NCI-H187 (cell line): ENCODE results near the gene PPP1R1B.
A peak's percentile ranks its signal among the peaks of the same experiment; 100 is the strongest.

ENCODE experiments used
- DNase-seq, 2 experiments: peaks; one replicate each; lab custom pipeline; 2025; lab: John Stamatoyannopoulos, UW

The PPP1R1B gene

DNA sequence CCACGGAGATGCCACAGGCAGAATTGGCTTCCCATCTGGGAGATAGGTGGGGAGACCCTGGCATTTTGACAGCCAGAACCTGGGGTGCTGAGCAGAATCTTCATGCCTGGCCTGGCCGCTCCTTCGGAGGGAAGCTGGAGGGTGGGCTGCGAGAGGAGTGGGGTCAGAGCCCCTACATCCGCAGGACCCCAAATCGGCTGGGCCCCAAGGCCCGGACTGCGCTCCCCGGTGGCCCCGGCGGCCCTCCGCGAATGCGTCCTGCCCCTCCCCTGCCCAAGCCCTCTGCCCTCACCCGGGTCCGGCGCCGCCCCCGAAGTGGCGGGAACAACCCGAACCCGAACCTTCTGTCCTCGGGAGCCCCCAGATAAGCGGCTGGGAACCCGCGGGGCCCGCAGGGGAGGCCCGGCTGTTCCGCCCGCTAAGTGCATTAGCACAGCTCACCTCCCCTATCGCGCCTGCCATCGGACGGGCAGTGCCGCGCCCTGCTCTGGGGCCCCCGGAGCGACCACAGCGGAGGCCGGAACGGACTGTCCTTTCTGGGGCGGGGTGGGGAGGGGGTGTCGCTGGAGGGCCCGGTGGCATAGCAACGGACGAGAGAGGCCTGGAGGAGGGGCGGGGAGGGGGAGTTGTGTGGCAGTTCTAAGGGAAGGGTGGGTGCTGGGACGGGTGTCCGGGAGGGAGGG, 40.7 kb downstream of the PPP1R1B start:
- DNase-seq, result no peak

DNA sequence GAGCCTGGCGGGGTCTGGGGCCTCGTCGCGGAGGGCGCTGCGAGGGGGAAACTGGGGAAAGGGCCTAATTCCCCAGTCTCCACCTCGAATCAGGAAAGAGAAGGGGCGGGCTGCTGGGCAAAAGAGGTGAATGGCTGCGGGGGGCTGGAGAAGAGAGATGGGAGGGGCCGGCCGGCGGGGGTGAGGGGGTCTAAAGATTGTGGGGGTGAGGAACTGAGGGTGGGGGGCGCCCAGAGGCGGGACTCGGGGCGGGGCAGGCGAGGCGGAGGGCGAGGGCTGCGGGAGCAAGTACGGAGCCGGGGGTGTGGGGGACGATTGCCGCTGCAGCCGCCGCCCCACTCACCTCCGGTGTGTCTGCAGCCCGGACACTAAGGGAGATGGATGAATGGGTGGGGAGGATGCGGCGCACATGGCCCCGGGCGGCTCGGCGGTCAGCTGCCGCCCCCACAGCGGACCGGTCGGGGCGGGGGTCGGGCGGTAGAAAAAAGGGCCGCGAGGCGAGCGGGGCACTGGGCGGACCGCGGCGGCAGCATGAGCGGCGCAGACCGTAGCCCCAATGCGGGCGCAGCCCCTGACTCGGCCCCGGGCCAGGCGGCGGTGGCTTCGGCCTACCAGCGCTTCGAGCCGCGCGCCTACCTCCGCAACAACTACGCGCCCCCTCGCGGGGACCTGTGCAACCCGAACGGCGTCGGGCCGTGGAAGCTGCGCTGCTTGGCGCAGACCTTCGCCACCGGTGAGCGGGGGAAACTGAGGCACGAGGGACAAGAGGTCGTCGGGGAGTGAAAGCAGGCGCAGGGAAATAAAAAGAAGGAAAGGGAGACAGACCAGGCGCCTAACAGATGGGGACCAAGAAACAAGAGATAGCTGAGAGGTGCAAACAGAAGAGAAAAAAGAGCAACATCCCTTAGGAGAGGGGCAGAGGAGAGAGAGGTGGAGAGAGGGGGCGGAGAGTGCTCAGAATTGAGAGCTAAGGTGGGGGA, 41.5 kb downstream of the PPP1R1B start, which contains the start of gene PNMT:
Gene PNMT, plus strand, starts transcription at position 509 of the 980 bp plus-strand sequence. Its CDS starts 23 bp downstream, at position 532.
- peak; percentile 9 to 17 for DNase-seq

DNA sequence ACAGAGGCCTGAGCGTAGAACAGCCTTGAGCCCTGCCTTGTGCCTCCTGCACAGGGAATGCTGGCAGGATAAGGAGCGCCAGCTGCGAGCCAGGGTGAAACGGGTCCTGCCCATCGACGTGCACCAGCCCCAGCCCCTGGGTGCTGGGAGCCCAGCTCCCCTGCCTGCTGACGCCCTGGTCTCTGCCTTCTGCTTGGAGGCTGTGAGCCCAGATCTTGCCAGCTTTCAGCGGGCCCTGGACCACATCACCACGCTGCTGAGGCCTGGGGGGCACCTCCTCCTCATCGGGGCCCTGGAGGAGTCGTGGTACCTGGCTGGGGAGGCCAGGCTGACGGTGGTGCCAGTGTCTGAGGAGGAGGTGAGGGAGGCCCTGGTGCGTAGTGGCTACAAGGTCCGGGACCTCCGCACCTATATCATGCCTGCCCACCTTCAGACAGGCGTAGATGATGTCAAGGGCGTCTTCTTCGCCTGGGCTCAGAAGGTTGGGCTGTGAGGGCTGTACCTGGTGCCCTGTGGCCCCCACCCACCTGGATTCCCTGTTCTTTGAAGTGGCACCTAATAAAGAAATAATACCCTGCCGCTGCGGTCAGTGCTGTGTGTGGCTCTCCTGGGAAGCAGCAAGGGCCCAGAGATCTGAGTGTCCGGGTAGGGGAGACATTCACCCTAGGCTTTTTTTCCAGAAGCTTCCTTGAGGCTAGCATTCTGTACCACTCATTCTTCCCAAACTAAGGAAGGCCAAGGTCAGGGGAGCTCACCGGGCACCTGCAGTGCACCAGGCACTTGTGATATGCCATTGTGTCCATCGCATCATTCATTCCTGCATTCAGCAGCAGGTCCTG, 43.4 kb downstream of the PPP1R1B start:
- no peak for DNase-seq

DNA sequence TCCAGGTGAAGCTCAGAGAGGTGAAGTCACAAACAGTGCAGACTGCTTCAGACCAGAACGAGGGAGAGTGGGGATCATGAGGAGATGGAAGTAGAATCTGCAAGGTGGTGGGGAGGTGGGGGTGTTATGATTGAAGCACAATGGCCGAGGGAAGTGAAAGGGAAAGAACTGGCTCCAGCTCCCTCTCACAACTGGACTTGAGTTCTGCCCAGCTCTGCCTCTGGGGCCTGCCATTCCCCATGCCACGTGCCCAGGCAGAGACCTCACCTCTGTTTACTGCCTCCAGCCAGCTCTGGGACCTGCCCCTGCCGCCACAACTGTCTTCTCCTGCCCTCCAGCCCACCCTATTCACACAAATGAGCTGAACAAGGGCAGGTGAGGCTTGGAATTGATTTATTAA, 44.0 kb downstream of the PPP1R1B start:
- DNase-seq, result no peak

DNA sequence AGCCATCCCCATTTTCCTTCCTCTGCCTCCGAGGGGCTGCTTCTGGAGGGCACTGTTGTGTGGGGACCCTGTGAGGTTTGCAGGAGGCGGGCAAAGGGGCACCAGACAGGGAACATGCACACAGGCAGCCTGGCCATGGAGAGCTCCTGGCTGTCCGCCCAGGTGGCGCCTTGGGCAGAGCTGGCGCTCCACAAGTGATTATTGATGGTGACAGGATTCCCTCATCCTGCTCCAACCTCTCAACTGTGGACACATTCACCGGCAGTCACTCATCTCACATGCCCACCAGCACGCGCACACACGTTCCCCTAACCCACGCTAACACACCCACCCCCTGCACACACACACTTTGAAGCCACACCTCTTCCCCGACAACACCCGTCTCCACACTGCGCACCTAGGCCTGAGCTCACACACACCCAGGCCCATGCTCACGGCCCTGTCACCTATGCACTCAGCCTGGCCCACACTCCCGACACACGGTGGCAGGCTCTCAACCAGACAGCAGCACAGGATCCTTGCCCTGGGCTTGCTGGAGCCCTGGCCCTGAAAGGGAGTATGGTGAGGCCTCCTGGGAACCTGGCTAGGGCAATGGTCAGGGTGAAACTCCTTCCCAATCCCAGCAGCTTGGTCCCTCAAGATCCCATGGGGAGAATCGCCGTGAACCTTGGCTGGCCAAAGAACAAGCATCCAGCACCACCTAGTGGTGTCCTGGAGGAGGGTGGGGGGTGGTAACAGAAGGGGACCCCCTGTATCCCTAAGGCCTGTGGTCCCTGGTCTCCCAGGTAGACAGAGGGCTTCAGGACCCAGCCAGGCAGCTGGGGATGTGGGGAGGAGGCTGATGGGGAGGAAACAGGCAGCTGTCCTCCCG, 45.1 kb downstream of the PPP1R1B start:
- no peak for DNase-seq

DNA sequence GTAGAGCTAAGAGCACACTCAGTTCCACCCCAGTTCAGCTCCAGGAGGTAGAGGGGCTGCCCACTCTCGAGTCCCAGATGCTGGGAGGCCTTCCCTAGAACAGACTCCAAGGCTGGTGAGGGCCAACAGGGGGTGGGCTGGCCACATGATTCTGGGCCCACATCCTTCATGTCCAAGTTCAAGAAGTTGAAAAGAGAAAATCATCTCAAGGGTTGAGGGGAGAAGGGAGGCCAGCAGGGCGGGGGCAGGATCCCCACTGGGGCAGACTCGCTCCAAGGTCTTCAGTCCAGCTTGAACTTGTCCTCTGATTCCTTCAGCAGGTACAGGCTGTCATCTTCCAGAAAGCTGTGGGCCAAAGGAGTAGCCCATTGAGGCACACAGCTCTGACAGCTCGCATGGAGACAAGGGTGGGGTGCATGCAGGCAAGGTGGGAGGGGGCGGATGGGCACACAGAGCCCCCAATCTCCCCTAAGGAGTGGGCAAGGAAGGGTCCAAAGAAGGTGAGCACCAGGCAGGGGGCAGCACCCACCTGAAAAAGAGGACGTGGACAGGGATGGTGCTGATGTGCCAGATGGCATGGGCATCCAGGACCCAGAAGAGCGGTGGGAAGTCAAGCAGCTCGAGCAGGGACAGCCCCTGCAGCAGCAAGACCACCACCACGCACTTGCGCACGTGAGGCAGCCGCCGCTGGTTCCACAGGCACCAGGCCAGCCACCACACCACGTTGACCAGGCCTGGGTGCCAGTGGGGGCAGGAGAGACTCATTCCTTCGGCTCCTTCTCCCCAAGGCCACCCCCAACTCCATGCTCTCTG, 46.0 kb downstream of the PPP1R1B start:
- no peak for DNase-seq

DNA sequence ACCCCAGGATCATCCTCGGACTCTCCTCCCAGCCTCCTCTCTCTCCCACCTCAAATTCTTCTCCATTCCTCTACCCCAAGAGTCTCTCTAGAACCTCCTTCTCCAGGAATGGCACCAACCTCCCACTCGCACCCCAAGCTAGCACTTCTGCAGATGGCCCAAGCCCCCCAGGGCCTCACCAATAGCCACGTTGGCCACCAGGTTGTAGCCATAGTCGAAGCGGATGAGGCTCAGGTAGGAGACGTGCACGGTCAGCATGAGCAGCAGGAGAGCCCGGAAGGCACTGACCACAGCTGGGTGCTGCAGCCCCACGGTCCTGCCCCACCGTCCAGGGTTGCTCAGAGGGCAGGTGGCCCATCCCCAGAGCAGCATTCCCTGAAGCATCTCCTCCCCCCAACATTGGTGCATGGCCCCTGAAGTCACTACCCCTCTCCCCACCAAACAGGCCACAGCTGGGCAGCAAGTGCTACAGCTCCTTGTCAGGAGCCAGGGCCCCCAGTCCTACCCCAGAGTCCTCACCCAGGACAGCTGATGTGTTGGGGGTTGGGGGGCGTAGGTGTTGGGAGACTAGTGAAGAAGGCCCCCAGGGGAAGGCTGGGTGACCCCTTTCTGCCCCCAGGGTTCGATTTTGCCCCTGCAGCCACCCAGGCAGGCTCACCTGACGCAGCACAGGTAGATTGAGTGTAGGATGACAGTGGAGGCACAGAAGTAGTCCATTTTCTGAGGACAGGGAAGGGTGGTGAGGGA, 46.8 kb downstream of the PPP1R1B start:
- no peak for DNase-seq

DNA sequence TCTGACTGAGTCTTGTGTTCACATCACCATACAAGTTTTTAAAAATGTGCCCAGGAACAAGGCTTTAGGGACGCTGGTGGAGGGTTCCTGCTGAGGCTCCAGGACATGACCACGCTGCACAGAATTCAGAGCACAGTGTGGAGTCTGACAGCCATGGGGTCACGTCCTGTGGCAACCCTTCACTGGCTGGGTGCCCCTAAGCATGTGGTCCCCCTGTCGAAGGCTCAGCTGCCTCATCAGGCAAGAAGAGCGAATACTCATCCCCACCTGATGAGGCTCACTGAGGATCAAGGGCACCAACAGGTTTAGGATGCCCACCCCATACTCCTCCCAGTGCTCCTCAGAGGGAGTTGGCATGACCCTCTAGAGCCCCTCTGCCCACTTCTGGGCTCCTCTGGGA, 47.4 kb downstream of the PPP1R1B start:
- DNase-seq, result no peak

DNA sequence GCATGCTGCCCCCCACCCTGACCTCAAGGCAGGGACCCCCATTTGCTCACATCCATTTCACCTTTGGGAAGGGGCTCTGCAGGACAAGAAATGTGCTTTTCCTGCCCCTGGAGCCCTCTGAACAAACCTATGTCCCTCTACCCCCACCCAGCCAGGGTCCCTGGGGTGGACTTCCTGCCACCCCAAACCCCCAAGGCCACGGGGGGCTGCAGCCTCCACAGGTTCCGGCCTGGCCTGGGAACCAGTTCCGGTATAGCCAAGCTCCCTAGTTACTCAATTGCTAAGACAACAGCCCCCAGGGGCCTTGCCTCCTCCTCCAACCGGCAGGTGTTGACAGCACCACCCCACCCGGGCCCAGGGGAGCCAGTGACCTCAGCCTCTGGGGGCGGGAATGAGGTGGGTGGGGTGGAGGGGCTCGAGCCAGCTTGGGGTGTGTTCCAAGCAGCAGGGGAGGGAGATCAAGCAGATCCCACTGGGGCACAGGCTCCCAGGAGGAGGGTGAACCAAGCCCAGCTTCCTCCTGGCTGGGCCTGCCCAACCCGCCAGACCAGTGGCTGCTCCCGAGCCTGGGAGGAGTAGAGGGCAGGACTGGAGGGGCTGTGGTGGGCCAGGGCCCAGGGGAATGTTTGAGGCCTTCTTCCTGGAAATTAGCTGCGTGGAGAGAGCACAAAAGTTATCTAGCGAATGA, 48.1 kb downstream of the PPP1R1B start:
- no peak for DNase-seq

DNA sequence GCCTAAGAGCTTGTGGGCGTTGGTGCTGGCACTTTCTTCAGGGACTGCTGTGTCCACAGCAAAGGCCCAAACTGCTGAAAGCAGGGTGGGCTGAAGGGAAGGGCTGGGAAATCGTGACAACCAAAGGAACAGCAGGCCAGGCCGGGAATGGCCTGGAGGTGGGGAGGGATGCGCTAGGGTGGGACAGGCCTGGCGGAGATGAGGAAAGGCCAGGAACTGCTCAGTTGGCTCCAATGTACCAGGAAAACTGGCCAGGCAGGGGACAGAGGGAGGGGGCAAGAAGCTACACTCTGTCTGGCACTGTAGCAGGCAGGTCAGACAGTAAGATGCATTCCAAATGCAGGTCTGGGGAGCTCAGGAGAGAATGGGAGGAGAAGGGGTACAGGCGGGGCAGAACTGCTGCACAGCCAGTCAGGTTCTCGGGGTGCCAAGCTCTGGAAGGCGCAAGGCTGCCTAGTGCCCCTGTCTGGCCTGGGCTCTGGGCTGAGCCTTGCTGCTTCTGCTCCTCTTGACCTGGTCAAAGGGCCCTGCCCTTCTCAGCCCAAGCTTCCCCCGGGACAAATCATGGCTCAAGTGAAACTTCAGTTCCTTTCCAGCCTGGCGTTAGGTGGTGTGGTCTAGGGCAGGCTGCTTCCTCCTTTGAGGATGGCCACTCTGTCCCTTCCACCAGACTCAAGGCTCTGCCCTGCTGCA, 48.8 kb downstream of the PPP1R1B start:
- DNase-seq, result no peak

DNA sequence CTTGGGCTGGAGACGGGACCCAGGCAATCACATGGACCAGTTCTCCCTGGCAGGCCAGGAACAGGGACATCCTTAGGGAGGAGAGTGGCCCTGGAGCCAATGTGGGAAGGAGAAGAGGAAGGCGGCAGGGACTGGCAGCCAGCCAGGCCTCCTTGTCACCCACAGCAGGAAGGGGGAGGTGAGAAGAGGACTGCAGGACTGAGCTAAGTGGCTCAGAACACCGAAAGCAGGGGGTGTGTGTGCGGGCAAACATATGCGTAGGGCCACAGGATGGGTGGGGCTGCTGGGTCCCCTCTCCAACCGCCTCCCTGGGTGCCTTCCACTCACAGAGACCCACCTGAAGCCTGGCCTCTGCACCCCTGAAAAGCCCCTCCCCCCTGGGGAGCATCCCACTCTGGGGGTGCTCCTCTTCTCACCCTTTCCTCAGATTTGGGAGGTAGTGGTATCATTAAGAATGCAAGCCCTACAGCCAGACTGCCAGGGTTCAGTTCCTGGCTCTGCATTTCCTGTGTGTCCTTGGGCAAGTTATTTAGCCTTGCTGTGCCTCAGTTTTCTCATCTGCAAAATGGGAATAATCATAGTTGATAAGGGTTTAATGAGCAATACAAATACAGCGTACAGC, 49.6 kb downstream of the PPP1R1B start:
- DNase-seq, result peak; percentile 59 to 66

DNA sequence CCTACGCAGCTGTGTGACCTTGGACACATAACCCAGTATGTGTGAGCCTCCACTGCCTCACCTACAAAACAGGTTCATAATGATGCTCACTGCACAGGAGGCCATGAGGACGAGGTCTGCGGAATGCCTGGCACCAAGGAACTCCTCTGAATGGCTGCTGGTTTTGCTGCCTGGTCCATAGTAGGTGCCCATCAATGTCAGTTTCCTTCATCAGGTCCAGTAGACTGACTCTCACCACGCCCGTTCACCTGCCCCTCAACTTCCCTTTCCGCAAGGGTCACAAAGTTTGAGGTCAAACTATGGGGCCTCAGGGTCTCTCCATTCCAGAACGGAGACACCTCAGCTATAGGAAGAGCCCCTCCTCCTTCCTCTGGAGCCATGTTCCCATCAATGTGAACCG, 50.3 kb downstream of the PPP1R1B start:
- DNase-seq, result no peak

DNA sequence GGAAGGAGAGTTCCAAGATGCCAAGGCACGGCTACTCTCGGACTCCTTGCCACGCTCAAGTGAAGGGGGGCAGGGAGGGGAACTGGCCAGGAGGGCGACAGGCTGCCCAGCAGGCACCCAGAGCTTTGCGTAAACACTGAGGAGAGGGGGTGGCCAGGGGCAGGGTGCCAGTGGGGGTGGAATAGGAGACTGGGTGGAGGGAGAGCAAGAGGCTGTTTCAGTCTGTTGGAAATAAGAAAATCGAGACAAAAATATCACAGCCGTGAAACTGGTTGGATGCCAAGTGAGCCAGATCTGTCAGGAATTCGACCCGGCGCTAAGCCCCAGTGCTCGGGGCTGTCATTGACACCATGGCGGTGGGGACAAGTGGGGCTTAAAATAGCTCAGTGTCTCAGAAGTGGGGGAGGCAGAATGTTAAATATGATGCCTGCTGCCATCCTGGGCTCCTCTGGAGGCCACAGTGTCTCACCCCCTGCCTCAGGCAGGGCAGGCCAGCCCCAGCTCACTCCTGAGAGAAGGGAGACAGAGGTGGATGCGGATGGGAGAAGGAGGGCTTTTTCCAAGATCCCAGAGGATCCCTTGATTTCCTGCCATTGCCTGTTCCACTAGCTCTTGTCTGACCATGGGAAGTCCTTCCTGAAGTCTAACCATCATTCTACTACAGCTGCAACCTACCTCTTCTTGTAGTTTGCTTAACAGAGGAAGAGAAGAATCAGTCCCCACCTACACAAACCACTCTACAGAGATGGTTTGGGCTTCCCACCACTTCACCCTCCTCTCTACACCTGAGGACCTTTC, 51.0 kb downstream of the PPP1R1B start:
- peak; percentile 10 to 49 for DNase-seq

DNA sequence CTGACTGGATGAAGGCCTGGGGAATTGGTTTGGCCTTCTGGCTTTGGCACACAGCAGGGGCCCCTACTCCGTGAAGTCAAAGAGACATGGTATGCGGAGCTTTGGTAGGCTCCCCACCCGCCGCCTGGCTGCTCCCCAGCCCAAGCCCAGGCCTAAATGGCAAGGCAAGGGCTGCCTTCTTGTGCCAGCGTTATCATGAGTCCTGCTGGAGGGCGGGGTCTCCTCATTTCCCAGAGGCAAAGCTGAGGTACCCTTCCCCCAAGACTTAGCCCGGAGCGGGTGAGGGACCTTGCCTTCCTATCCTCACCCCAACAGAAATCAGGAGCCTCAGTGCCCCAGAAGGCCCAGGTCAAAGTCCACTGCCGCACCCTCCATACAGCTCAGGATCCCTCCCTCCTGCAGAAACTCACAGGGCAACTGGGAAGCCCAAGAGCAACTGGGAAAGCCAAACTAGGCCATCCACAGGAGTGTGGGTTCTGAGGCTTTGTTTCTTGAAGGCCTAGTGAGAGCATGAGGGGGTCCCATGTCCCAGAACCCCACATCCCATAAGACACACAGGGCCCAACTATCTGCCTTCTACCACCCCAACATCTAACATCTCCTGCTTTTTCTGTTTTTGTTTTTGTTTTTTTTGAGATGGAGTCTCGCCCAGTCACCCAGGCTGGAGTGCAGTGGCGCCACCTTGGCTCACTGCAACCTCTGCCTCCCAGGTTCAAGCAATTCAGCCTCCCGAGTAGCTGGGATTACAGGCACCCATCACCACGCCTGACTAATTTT, 51.8 kb downstream of the PPP1R1B start:
- DNase-seq, result no peak

DNA sequence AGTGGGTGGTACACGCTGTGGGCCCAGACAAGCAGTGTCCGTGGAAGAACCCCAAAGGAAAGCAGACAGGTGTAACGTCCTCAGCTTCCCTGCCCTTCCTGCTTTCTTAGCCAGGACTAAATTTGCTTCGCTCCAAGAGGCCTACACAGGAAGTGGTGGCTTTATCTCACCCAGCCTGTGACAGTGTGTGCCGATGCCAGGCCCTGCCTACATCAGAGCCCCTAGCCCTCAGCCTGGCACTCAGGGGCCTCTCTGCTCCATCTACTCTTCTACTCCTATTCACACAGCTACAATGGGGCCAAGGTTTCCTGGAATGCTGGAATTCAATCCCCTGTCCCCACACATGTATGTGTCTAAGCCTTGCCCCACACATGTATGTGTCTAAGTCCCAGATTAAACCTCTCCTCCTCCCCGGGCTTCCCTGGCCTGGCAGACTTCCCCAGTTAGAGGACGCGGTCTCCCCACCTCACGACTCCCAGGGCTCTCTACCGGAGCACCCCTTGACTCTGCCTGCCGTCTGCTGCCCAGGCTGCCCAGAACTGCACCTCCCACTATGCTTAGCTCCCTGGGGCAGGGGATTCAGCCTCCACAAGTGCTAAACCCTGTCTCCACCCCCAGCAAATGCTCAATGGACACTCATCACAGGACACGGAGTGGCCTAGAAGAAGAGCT, 52.9 kb downstream of the PPP1R1B start:
- DNase-seq, result no peak
